Measurements from ENCODE around the gene LGMN.

The LGMN gene

GRCh38 chr14:92657457-92658142 is 90.8 kb downstream of the LGMN start:
- Histone ChIP-seq H3K36me3 (ENCODE audit: control insufficient read depth in 2 of 2, insufficient read depth in 2 of 2, low read length in 2 of 2) (peaks cover 15 to 31% of the 10 kb centered on the region in 2 donors), H3K27me3 (ENCODE audit: control insufficient read depth in 2 of 2, insufficient read depth in 2 of 2, low read length in 2 of 2) (no peaks in the 10 kb centered on the region), H3K9me3 (ENCODE audit: control insufficient read depth in 2 of 2, low read length in 2 of 2) (no peaks in the 10 kb centered on the region), H3K9ac (ENCODE audit: low read depth in 1 of 2, low read length in 2 of 2) (no peak overlapping the region), H3K4me3 (ENCODE audit: low read length in 2 of 2) (no peak overlapping the region), H3K27ac (ENCODE audit: low read depth in 2 of 2, low read length in 2 of 2) (peak overlapping the region; percentile 32 to 38), H3K4me1 (ENCODE audit: control insufficient read depth in 2 of 2, insufficient read depth in 2 of 2, low read length in 2 of 2) (peaks cover 0 to 6% of the 10 kb centered on the region in 2 donors)

GRCh38 chr14:92656306-92657081 is 91.9 kb downstream of the LGMN start:
- Histone ChIP-seq H3K9ac (ENCODE audit: low read depth in 1 of 2, low read length in 2 of 2) (no peak overlapping the region), H3K9me3 (ENCODE audit: control insufficient read depth in 2 of 2, low read length in 2 of 2) (no peaks in the 10 kb centered on the region), H3K36me3 (ENCODE audit: control insufficient read depth in 2 of 2, insufficient read depth in 2 of 2, low read length in 2 of 2) (peaks cover 15 to 26% of the 10 kb centered on the region in 2 donors), H3K27me3 (ENCODE audit: control insufficient read depth in 2 of 2, insufficient read depth in 2 of 2, low read length in 2 of 2) (no peaks in the 10 kb centered on the region), H3K27ac (ENCODE audit: low read depth in 2 of 2, low read length in 2 of 2) (peak overlapping the region; percentile 35 to 48), H3K4me1 (ENCODE audit: control insufficient read depth in 2 of 2, insufficient read depth in 2 of 2, low read length in 2 of 2) (peaks cover 0 to 6% of the 10 kb centered on the region in 2 donors), H3K4me3 (ENCODE audit: low read length in 2 of 2) (no peak overlapping the region)

GRCh38 chr14:92655419-92656201 is 92.8 kb downstream of the LGMN start:
- Histone ChIP-seq H3K36me3 (ENCODE audit: control insufficient read depth in 2 of 2, insufficient read depth in 2 of 2, low read length in 2 of 2) (peaks cover 10 to 21% of the 10 kb centered on the region in 2 donors), H3K27me3 (ENCODE audit: control insufficient read depth in 2 of 2, insufficient read depth in 2 of 2, low read length in 2 of 2) (no peaks in the 10 kb centered on the region), H3K9me3 (ENCODE audit: control insufficient read depth in 2 of 2, low read length in 2 of 2) (no peaks in the 10 kb centered on the region), H3K4me3 (ENCODE audit: low read length in 2 of 2) (peak overlapping the region in 1 of 2 donors; percentile 35), H3K9ac (ENCODE audit: low read depth in 1 of 2, low read length in 2 of 2) (no peak overlapping the region), H3K27ac (ENCODE audit: low read depth in 2 of 2, low read length in 2 of 2) (peak overlapping the region; percentile 16 to 27), H3K4me1 (ENCODE audit: control insufficient read depth in 2 of 2, insufficient read depth in 2 of 2, low read length in 2 of 2) (peaks cover under 1 to 11% of the 10 kb centered on the region in 2 donors)

- Histone ChIP-seq H3K27ac (ENCODE audit: low read depth in 2 of 2, low read length in 2 of 2) (peak overlapping the region in 1 of 2 donors; percentile 41), H3K27me3 (ENCODE audit: control insufficient read depth in 2 of 2, insufficient read depth in 2 of 2, low read length in 2 of 2) (no peaks in the 10 kb centered on the region), H3K9ac (ENCODE audit: low read depth in 1 of 2, low read length in 2 of 2) (no peak overlapping the region), H3K4me1 (ENCODE audit: control insufficient read depth in 2 of 2, insufficient read depth in 2 of 2, low read length in 2 of 2) (peaks cover 6 to 12% of the 10 kb centered on the region in 2 donors), H3K4me3 (ENCODE audit: low read length in 2 of 2) (peak overlapping the region in 1 of 2 donors; percentile 33), H3K36me3 (ENCODE audit: control insufficient read depth in 2 of 2, insufficient read depth in 2 of 2, low read length in 2 of 2) (peaks cover 2 to 13% of the 10 kb centered on the region in 2 donors), H3K9me3 (ENCODE audit: control insufficient read depth in 2 of 2, low read length in 2 of 2) (no peaks in the 10 kb centered on the region)
These were observed 94.1 kb downstream of the LGMN start for GRCh38 chr14:92654239-92654901.

All from mucosa of rectum (tissue), 2 donors.